ENCODE results near the gene MS4A4A.

DNA sequence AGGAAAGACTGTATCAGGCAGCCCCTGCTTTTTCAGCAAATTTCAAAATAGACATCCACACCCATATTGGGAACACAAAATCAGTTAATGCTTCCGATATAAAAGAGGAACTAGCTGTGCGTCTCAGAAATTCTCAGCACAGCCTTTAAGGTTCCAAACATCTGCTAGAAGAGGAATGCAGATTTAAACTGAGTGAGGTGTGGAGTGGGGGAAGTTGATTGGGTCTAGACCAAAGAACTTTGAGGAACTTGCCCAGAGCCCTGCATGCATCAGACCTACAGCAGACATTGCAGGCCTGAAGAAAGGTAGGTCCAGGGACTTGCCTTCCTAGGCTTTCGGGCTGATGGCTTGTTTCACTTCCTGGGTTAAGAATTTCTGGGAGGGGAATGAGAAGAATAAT is at the start of gene MS4A4A:
- peak in 1 of 3 donors; percentile 58 for TF ChIP-seq POLR2A (IDR thresholded peaks at IDR 0.05)
- TF ChIP-seq, protein P1, sequence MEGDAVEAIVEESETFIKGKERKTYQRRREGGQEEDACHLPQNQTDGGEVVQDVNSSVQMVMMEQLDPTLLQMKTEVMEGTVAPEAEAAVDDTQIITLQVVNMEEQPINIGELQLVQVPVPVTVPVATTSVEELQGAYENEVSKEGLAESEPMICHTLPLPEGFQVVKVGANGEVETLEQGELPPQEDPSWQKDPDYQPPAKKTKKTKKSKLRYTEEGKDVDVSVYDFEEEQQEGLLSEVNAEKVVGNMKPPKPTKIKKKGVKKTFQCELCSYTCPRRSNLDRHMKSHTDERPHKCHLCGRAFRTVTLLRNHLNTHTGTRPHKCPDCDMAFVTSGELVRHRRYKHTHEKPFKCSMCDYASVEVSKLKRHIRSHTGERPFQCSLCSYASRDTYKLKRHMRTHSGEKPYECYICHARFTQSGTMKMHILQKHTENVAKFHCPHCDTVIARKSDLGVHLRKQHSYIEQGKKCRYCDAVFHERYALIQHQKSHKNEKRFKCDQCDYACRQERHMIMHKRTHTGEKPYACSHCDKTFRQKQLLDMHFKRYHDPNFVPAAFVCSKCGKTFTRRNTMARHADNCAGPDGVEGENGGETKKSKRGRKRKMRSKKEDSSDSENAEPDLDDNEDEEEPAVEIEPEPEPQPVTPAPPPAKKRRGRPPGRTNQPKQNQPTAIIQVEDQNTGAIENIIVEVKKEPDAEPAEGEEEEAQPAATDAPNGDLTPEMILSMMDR (IDR thresholded peaks at IDR 0.05): no peak

All from body of pancreas (tissue), 4 donors.